Measurements from ENCODE around the gene FEN1. TPM values are rescaled to one million over a fixed set of nuclear protein-coding genes. Genes with fewer than 3 reads are reported as not detected.

FEN1 gene
- total and polyA plus RNA-seq, 2 donors (not counting 1 experiment from before 2014, with no cell fraction given) = 3.4 to 9.8 TPM

- Histone ChIP-seq H4K20me1 (ENCODE audit: control insufficient read depth, insufficient read depth, low read length, poor library complexity, severe bottlenecking) (no peaks in the 10 kb centered on the region), H3K27ac (ENCODE audit: low read length in 2 of 2) (no peak overlapping the region), H3K4me2 (replicated peaks; ENCODE audit: low read depth, low read length, poor library complexity, severe bottlenecking) (no peak overlapping the region), H2AFZ (ENCODE audit: insufficient read depth, low read depth, low read length, poor library complexity, severe bottlenecking) (no peak overlapping the region), H3K9ac (ENCODE audit: low read length) (no peak overlapping the region), H3K4me3 (ENCODE audit: control extremely low read depth in 1 of 5, extremely low read depth in 1 of 5, insufficient read depth in 1 of 5, low read depth in 2 of 5, low read length in 4 of 5) (no peak overlapping the region), H3K79me2 (ENCODE audit: control insufficient read depth, insufficient read depth, low read length) (no peaks in the 10 kb centered on the region), H3K36me3 (replicated peaks in 1 of 2; ENCODE audit: control extremely low read depth in 1 of 2, control insufficient read depth in 1 of 2, extremely low read depth in 1 of 2, insufficient read depth in 2 of 2, low read length in 1 of 2) (no peaks in the 10 kb centered on the region), H3K4me1 (ENCODE audit: control insufficient read depth in 2 of 2, insufficient read depth in 2 of 2, low read length in 2 of 2) (peaks cover 0 to 4% of the 10 kb centered on the region in 2 donors), H3K9me3 (ENCODE audit: control extremely low read depth in 1 of 3, control insufficient read depth in 2 of 3, insufficient read depth in 1 of 3, low read length in 2 of 3) (no peaks in the 10 kb centered on the region), H3K27me3 (replicated peaks in 1 of 4; ENCODE audit: control extremely low read depth in 1 of 4, control insufficient read depth in 3 of 4, insufficient read depth in 4 of 4, low read length in 3 of 4) (no peaks in the 10 kb centered on the region)
- ChIA-PET POLR2A (no interaction called here), CTCF (no interaction called here)
- Mint-ChIP-seq H3K27ac (no peak overlapping the region), H3K4me3 (no peak overlapping the region), H3K27me3 (peaks cover 4% of the 10 kb centered on the region), H3K9me3 (ENCODE audit: insufficient read depth) (no peaks in the 10 kb centered on the region), H3K4me1 (peaks cover 3% of the 10 kb centered on the region)
- TF ChIP-seq CTCF (IDR thresholded peaks at IDR 0.05) (no peak), EZH2 (IDR thresholded peaks at IDR 0.05; ENCODE audit: borderline replicate concordance, insufficient read depth, low read depth, low read length, poor library complexity, severe bottlenecking) (no peak)
- DNase-seq (no peak), ATAC-seq (ENCODE audit: low read depth) (no peak)
- intact Hi-C loops (cut with micrococcal nuclease) = no loop called here
- WGBS (ENCODE audit: insufficient coverage) = 86% methylated on average over 12 of the region's 15 CpGs
Measured at GRCh38 chr11:61771195-61771894, 21.4 kb upstream of the FEN1 start.

- POLR2A ChIA-PET = no interaction called here
Measured at GRCh38 chr11:61771985-61772455, 20.7 kb upstream of the FEN1 start.

More at GRCh38 chr11:61771985-61772455, 20.7 kb upstream of the FEN1 start:
- Histone ChIP-seq H3K27ac (ENCODE audit: low read length in 2 of 2) (no peak overlapping the region), H3K9ac (ENCODE audit: low read length) (no peak overlapping the region), H3K36me3 (replicated peaks in 1 of 2; ENCODE audit: control extremely low read depth in 1 of 2, control insufficient read depth in 1 of 2, extremely low read depth in 1 of 2, insufficient read depth in 2 of 2, low read length in 1 of 2) (no peaks in the 10 kb centered on the region), H3K4me1 (ENCODE audit: control insufficient read depth in 2 of 2, insufficient read depth in 2 of 2, low read length in 2 of 2) (peaks cover 3 to 7% of the 10 kb centered on the region in 2 donors), H3K4me2 (replicated peaks; ENCODE audit: low read depth, low read length, poor library complexity, severe bottlenecking) (no peak overlapping the region), H3K4me3 (ENCODE audit: control extremely low read depth in 1 of 5, extremely low read depth in 1 of 5, insufficient read depth in 1 of 5, low read depth in 2 of 5, low read length in 4 of 5) (no peak overlapping the region), H3K9me3 (ENCODE audit: control extremely low read depth in 1 of 3, control insufficient read depth in 2 of 3, insufficient read depth in 1 of 3, low read length in 2 of 3) (no peaks in the 10 kb centered on the region), H3K27me3 (replicated peaks in 1 of 4; ENCODE audit: control extremely low read depth in 1 of 4, control insufficient read depth in 3 of 4, insufficient read depth in 4 of 4, low read length in 3 of 4) (no peaks in the 10 kb centered on the region), H4K20me1 (ENCODE audit: control insufficient read depth, insufficient read depth, low read length, poor library complexity, severe bottlenecking) (no peaks in the 10 kb centered on the region), H2AFZ (ENCODE audit: insufficient read depth, low read depth, low read length, poor library complexity, severe bottlenecking) (no peak overlapping the region), H3K79me2 (ENCODE audit: control insufficient read depth, insufficient read depth, low read length) (no peaks in the 10 kb centered on the region)
- intact Hi-C loops (cut with micrococcal nuclease) = no loop called here
- peaks cover 6% of the 10 kb centered on the region for H3K27me3 Mint-ChIP-seq
- H3K4me3 Mint-ChIP-seq = no peak overlapping the region
- WGBS (ENCODE audit: insufficient coverage) = 93% methylated on average over 2 of the region's 7 CpGs
- TF ChIP-seq CTCF (IDR thresholded peaks at IDR 0.05) (no peak), EZH2 (IDR thresholded peaks at IDR 0.05; ENCODE audit: borderline replicate concordance, insufficient read depth, low read depth, low read length, poor library complexity, severe bottlenecking) (no peak)
- ATAC-seq (ENCODE audit: low read depth) (no peak), DNase-seq (no peak)
- H3K4me1 Mint-ChIP-seq = peaks cover 9% of the 10 kb centered on the region
- no peaks in the 10 kb centered on the region for H3K9me3 Mint-ChIP-seq (ENCODE audit: insufficient read depth)
- H3K27ac Mint-ChIP-seq = no peak overlapping the region
- CTCF ChIA-PET = no interaction called here

Data from B cell (primary cell).